Activated T-helper 1 cell treated with anti-CD3 and anti-CD28 coated beads, Interleukin-2, amount 50 U/mL, for 16 hours (primary cell): Measurements from ENCODE around the gene NACAD.

Experiments
- DNase-seq, 2 donors: peaks; one replicate each; pipeline ENCODE4 v3.0.0-alpha.2; 2020; ENCODE audit warnings: low read depth in 1 of 2, low spot score in 1 of 2

Gene NACAD

DNA sequence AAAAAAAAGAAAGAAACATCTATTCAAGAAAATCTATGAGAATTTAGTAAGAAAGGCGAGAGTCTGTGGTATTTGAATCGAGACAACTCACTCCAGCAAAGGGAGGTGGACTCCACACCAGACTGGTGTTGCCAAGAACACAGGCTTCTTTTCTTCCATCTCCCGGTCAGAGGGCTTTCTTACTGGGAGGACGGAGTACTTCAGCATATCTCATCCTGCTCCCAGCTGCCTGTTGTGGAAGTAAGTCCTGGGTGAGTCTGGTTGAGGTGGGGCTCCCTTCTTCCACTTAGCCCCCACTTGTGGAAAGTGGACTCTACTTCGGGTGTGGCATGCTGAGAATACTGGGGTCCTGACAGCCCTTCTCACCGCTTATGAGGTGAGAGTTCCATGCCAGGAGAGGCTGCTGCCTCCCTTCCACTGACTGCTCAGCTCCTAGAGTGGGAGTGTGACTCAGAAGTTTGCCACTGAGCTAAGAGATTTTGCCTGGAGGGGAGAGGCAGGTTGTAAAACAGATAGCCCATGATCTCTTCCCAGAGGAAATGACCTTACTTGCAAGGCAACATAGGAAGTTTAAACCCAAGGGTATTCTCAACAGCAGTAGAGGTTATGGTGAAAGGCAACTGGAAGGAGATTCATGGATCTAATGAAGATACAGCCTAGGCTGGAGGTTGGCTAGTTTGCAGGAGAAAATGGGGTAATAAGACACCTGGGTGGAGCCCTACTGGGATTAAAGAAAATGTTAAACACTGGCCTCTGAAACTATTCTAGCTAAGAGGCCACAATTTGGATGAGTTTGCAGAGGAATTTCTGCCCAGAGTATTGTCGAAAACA, 3.5 kb upstream of the NACAD start:
- no peak for DNase-seq

DNA sequence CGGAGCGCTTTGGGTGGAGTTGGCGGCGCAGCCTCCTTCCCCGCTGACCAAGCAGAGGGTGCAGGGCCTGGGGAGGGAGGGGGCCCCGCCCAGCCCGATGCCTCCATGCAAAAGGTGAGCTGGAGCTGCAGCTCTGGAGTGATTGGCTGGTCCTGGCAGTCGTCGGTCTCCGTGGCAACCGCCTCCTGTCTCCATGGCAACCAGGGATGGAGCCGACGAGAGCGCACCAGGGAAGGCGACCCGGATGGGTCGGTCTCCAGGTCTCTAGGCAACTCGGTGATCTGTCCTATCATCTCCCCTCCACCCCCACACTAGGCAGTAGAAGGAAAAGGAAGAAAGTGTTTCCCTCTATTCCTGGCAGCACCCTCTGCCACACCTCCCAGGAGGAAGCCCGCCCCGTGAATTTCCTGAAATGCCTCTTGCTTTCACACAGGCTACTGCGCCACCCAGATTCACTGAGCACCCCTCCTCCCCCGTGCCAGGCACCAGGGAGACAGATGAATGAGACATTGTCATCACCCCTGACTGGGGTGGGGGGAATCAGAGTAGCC, 647 bp upstream of the NACAD start:
- DNase-seq: no peak

DNA sequence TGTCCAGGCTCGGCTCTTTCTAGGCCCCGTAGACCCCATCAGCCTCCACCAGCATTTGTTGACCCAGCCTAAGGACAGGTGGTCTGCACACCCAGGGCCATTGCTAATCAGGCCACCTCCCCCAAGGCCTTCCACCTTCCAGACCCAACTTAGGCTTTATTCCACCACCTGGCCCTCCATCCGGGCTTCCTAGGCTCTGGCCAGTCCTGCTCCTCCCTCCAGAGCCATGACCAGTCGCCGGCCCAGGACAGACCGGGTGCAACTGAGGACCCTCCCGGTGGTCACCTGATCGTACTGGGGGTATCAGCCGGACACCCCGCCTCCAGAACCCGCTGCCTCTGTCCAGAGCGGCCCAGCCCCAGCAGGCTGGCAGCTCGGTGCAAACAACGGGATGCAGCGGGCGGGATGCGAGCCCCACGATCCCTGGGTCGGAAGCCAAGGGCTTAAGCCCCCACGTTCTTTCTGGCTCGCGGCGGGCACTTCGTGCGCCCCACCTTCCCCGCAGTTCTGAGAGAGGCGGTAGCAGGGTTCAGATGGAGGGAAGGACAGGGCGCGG, 545 bp downstream of the NACAD start:
- DNase-seq: no peak

DNA sequence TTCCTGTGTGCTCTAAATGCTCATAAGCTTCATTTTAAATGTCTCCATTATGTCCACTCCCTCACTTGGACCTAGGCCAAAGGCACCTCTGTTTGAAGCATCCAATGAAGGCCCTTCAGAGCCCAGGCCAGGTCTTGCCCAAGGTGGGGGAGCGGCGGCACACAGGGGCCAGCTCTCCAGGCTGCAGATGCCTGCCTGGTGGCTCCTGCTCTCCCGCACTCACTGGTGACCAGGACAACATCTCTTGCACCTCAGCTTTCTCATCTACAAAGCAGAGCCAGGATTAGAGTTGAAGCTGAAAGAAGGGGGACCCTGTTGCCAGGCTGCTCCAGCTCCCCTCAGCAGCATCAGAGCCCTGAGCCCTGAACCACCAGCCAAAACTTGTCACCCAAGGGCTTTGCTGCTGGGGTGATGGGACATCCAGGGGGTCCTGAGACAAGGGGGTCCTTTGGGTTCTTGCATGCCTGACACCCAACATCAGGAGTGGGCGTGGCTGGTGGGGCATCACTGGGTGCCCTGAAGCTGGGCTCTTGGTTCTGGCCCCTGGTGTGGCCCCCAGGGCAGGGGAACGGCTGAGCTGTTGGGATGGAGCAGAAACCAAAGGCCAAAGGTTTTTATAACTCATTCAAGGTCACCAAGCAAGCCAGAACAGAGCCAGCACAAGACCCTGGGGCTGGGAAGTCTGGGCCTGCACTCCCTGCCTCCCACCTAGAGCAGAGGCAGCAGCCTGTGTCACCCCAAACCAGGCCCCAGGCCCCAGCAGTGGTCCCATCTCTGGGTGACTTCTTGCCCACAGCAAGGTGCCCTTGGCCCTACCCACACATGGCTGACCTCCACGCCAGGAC, 1.2 kb downstream of the NACAD start:
- no peak for DNase-seq

DNA sequence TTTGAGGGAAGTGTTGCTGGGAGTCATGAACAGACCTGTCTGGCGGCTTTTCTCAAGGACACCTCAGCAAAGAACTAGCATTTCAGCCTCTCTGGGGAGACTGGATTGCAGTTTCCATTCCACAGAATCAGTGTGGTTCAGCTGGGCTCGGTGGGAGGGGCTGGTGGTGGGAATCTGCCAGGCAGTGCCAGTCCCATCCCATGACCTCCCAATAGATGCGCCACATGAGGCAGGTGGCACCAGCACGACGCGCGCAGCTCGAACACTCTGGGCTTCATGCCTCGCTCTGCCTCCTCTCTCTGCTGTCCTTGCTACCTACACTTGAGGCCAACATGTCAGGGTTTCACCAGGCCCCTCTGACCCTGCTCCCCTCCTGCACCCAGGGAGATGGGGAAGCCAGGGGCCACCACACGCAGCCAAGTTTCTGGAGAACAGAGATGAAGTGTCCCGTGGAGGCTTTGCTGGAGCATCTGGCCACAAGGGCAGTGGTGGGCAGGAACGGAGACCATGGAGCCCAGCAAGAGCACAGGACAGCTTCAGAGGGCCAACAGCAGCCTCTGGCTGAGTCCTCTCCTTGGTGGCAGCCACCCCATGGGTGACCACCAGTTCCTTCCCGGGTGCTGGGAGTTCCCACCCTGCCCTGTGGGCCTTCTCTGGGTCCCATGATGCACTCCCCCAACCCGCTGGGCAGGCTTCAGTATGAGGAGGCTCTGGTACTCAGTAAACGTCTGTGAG, 2.3 kb downstream of the NACAD start:
- no peak for DNase-seq

DNA sequence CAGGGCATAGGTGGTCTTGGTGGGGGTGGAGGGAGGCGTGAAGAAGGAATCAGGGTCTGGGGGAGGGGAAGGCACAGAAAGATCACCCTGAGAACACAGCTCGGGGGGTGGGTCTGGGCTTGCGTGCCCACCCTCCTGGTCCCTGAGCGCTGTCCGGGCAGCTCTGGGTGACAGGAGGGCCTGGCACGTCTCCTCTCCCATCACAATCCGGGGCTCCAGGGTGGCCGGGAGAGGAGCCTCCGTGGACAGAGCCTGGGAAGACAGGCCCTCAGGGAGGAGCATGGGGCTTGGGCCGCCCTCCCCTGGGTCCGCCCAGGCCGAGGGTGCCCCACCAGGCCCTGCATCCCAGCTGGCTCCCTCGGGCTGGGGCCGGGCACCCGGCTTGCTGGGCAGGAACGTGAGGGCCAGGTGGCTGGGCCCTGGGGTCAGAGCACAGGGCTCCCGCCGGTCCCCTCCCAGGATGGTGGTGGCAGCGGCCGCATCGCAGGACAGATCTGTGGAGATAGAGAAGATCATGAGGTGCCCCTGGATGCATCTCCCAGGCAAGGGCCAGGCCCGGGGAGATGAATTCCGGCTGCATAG, 3.1 kb downstream of the NACAD start:
- no peak for DNase-seq

DNA sequence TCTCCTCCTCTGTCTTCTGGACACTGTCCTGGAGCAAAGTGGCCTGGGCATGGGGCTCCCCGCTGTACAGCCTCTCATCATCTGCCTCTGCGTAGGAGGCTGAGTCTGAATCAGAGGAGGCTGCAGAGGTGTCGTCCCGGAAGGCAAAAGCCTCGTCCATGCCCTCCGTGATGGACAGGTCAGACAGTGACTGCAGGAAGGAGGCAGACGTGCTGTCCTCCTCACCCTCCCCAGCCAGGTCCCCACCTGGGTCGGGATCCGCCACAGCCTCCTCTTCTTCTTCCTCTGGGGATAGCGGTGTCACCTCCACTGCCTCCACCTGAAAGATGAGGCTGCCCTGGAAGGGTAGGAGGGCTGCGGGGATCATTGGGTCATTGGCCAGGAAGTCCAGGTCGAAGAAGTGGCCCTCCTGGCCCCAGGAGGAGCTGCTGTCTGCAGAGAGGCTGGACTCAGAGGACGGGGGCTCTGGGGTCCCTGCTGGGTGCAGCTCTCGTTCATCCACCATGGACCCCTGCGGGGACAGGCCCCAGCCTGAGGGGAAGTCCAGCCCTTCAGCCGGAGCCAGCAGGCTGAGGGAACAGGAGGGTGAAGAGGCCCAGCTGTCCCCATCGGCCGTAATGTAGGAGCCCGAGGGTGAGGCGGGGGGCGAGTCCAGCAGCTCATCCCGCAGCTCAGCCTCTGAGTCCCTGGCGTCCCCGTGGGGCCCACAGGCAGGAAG, 3.7 kb downstream of the NACAD start:
- no peak for DNase-seq

DNA sequence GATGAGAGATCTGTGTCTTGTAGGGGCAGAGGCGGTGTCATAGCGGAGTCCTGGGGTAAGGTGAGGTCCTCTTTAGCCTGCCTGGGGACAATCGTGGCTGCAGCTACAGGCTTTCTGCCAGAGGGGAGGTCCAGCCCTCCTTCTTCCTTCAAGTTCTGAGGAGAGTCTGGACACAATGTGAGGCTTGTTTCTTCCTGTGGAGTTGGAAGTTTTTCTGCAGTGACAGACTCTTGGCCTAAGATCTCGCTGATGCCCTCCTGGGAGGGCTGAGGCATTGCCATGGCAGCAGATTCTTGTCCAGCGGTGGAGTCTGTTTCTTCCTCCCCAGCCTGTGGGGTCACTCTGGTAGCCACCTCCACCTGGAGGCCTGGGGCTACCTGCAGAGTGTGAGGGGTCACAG, 4.4 kb downstream of the NACAD start:
- DNase-seq: no peak

DNA sequence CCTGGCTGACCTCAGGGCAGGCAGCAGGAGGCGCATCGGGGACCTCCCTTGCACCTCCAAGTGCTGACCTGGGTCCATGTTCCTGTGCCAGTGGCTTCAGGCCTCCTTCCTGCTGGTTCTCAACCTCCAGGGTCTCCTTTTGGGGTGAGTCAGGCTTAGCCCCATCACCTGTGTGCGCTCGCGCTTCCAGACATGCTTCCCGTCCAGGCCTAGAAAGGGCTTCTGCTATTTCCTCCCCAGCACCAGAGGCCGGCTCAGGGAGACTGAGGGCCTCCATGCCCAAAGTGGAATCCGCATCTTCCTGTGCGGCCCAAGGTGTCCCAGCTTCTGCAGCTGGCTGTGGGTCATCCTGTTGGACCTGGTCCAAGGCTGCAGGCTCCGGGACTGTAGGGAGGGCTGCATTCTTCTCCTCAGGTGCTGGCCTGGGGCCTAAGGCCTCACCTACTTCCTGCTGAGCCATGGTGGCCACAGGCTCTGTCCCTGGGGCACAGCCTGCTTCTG, 5.9 kb downstream of the NACAD start:
- no peak for DNase-seq

DNA sequence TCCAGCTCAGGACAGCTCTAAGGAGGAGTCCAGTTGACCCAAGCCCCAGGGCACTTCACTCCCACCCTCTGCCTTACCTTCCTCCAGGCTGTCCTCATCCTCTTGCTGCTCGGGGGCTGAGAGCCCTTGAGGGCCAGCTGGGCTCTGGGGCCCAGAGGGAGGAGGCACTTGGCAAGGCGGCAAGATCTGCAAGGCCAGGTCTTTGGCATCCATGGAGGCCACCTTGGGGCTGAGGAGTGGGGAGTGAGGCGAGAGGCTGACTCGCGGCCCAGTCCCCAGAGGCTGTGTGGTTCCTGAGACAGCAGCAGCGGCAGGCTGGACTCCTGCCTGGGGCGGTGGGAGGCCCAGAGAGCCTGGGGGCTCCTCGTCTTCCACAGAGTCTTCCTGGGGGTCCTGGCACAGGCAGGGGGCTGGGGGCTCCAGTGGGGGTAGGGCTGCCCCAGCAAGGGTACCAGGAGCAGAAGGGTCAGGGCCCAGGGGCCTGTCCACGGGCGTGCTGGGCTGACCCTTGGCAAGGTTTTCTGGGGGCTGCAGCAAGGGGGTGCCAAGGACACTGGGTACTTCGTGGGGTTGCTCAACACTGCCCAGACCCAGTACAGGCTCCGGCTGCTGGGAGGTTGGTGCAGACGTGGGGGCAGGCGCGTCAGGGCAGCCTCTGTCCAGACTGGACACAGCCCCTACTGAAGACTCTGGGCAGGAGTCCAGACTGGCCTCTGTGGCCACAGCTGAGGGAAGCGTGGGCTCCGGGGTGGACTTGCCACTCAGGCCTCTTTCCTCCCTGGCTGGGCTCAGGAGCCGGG, 6.5 kb downstream of the NACAD start:
- DNase-seq: no peak

DNA sequence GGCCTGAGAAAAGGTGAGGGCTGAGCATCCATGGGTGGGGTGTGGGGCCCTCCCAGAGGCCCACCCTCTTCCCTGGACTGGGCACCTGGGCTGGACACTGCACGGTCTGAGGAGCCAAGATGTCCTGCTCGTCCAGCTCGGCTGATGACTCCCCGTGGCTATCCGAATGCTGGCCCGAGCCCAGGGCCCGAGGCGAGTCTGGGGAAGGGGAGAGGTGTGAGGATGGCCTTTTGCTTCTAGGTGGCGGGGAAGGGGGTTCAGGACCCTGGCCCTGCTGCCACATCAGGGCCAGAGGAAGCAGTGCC, 7.1 kb downstream of the NACAD start:
- DNase-seq: no peak

DNA sequence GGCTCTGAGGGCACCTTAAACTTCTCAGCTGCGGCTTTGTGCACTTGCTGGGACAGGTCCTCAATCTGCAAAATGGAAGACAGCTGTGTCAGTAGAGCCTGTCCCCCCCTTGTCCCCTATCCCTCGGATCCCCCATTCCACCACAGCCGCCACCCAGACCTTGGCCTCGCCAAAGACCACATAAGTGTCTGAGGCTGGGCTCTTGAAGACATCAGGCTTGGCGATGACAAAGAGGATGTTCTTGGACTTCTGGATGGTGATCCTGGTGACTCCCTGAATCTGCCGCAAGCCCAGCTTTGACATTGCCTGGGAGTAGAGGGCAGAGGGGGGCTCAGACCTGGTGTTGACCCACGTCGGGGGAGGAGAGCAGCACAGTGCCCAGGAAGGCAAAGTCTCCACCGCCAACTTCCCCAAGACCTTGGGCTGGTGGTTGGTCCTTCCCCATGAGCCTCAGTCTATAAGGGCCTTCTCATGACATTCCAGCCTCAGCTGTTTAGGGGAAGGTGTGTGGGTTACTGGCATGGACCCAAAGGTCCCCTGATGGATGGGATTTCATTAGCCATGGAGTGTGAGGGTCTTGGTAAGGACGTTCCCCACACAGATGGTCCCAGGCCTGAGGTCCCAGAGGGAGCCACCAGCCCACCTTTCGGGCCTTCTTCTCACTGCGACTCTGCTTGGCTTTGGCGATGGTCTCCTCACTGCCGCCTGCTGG, 7.7 kb downstream of the NACAD start:
- no peak for DNase-seq

DNA sequence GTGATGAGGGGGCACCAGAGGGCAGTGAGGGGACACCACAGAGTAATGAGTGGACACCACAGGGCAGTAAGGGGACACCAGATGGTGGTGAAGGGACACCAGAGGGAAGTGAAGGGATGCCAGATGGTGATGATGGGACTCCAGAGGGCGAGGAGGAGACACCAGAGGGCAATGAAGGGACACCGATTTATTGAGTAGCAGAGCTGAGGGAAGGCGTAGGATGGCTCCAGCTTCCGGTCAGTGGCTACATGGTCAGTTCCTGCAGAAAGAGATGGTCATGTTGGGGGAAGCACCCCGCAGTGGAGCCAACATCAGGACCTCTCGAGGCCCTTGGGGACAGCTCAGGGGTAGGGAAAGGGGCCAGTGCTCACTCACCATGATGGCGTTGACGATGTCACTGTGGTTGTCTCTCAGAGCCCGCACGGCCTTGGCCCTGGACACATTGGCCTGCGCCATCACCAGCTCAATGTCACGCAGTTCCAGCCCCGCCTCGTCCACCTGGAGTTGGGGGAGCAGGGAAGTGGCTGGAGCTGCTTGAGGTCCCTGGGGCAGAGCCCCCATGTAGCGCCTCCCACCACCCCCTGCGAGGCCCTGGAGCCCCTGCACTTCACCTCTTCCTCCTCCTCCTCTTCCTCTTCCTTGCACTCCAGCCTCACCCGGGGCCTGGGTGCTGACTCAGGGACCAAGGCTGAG, 8.4 kb downstream of the NACAD start:
- no peak for DNase-seq

DNA sequence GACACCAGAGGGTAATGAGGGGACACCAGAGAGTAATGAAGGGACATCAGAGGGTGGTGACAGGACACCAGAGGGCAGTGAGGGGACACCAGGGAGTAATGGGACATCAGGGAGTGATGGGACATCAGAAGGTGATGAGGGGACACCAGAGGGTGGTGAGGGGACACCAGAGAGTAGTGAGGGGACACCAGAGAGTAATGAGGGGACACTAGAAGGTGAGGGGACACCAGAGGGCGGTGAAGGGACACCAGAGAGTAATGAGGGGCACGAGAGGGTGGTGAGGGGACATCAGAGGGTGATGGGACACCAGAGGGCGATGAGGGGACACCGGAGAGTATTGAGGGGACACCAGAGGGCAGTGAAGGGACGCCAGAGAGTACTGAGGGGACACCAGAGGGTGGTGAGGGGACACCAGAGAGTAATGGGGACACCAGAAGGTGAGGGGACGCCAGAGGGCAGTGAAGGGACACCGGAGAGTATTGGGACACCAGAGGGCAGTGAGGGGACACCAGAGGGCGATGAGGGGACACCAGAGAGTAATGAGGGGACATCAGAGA, 10.6 kb downstream of the NACAD start:
- no peak for DNase-seq

DNA sequence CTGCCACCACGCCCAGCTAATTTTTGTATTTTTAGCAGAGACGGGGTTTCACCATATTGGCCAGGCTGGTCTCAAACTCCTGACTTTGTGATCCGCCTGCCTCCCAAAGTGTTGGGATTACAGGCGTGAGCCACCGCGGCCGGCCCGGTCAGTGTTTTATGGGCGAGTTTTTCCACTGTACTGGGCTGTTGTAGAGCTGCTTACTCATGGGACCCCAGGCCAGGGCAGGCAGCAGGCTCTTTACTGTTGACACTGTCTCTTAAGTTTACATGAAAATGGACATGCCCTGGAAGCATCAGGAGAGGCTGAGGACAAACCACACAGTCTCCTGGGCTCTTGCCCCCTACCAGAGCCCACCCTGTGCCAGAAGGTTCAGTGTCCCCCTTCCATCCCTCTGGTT, 11.2 kb downstream of the NACAD start:
- no peak for DNase-seq

DNA sequence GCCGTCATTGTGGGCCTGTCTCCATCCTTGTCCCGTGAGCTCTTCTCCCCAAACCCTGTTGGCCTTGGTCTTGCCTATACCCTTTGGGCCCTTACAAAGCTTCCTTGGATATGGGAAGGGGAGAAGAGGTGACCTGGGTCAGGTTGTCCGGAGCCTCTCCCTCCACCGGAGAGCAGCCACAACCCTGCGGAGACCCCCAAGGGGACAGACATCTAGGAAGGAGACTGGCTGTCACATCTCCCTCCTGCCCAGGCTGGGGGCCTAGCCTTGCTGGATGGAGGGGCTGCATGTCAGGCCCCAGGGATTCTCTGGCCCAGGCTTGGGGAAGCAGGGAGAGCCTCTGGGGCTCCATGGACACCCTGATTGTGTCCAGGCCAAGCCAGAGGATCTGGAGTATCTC, 11.8 kb downstream of the NACAD start:
- DNase-seq: no peak

DNA sequence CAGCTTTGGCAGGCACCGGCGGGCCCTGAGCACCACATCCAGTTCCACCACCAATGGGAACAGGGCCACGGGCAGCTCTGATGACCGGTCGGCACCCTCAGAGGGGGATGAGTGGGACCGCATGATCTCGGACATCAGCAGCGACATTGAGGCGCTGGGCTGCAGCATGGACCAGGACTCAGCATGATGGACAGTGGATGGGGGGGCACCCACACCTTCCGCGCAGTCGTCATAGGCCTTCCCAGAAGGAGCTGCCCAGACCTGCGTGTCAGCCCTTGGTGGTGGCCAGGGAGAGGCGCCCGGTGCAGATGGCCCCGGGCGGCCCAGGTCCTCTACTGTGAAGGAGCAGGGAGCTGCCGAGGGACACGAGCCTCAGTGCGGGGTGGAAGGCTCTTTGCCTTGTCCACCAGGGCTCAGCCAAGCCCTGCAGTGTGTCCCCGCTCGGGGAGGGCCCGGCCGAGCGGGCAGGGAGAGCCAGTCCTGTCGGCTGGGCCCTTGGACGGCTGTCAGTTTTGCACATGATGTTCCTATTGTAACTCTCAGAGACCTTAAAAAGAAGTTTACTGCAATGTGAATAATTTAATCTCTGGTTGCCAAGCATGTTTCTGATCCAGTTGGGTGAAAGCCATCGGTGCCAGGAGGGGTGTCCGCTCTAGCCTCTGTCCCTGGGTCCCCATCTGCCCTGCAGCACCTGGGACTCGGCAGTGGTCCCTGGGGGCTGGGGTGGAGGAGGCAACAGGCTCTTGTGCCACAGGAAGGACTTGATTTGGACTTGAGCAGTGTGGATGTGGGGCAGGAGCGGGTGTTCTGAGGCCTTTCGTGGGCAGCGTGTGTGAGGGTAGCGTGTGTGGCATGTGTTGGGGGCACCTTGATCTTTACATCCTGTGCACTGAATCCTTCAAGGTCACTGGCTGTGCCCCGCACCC, 12.6 kb downstream of the NACAD start:
- no peak for DNase-seq
